OCI-LY1 (cell line): Measurements from ENCODE around the gene RNF187.
"Not testable (repeated sequence)": the region's sequence is repeated elsewhere in the genome, so short reads cannot be mapped to it uniquely, and the experiment has no call there.

Experiments used
- H2AFZ ChIP-seq: fragments of 200-600 bp; sonication (generic), shearing (Covaris generic); 2 replicates; pipeline ENCODE4 v1.6.0; 2014; ENCODE audit warnings: antibody characterized with exemption, mild to moderate bottlenecking, low read length
- H3F3A ChIP-seq: fragments of 200-600 bp; sonication (generic), shearing (Covaris generic); 2 replicates; pipeline ENCODE4 v1.6.0; 2014; ENCODE audit warnings: mild to moderate bottlenecking, antibody characterized with exemption, low read length, moderate library complexity; ENCODE audit not compliant: insufficient read depth
- H3K27ac ChIP-seq: fragments of 200-600 bp; sonication (generic); 2 replicates; pipeline ENCODE4 v1.5.1; 2014; ENCODE audit warnings: low read length, mixed run types, mild to moderate bottlenecking, low read depth; ENCODE audit not compliant: poor library complexity, severe bottlenecking
- H3K27me3 ChIP-seq: fragments of 200-600 bp; sonication (generic); 2 replicates; pipeline ENCODE4 v1.6.0; 2014; ENCODE audit warnings: antibody characterized with exemption, mild to moderate bottlenecking, low read length, moderate library complexity; ENCODE audit not compliant: insufficient read depth
- H3K36me3 ChIP-seq: fragments of 200-600 bp; sonication (generic); 2 replicates; pipeline ENCODE4 v1.6.1; 2014; ENCODE audit warnings: mild to moderate bottlenecking, antibody characterized with exemption, low read length, moderate library complexity, mixed read lengths; ENCODE audit not compliant: insufficient read depth
- H3K4me1 ChIP-seq: fragments of 200-600 bp; sonication (generic); 2 replicates; pipeline ENCODE4 v1.5.1; 2014; ENCODE audit warnings: mild to moderate bottlenecking, low read length, moderate library complexity; ENCODE audit not compliant: insufficient read depth, severe bottlenecking
- H3K4me2 ChIP-seq: fragments of 200-600 bp; sonication (generic), shearing (Covaris generic); 2 replicates; pipeline ENCODE4 v1.6.1; 2014; ENCODE audit warnings: low read length
- H3K4me3 ChIP-seq: fragments of 200-600 bp; sonication (generic); 2 replicates; pipeline ENCODE4 v1.5.1; 2014; ENCODE audit warnings: low read length, low read depth, mild to moderate bottlenecking, mixed read lengths; ENCODE audit not compliant: poor library complexity, severe bottlenecking
- H3K79me2 ChIP-seq: fragments of 200-600 bp; shearing (Covaris generic); 2 replicates; pipeline ENCODE4 v1.6.1; 2016; ENCODE audit warnings: mixed run types, low read length, mixed read lengths; ENCODE audit not compliant: insufficient read depth
- H3K9ac ChIP-seq: fragments of 200-600 bp; sonication (generic), shearing (Covaris generic); 2 replicates; pipeline ENCODE4 v1.6.1; 2014; ENCODE audit warnings: mild to moderate bottlenecking, low read length, mixed read lengths
- H3K9me2 ChIP-seq: fragments of 200-600 bp; sonication (generic), shearing (Covaris generic); 2 replicates; pipeline ENCODE4 v1.6.1; 2014; ENCODE audit warnings: low read depth, mild to moderate bottlenecking, low read length, mixed read lengths
- H3K9me3 ChIP-seq: fragments of 200-600 bp; shearing (Covaris generic); 2 replicates; pipeline ENCODE4 v1.6.1; 2014; ENCODE audit warnings: low read length, mixed read lengths
- H4K20me1 ChIP-seq: fragments of 200-600 bp; sonication (generic), shearing (Covaris generic); 2 replicates; pipeline ENCODE4 v1.6.0; 2016; ENCODE audit warnings: mild to moderate bottlenecking, low read length; ENCODE audit not compliant: insufficient read depth
- EZH2 ChIP-seq: fragments of 200-600 bp; sonication (generic), shearing (Covaris generic); IDR thresholded peaks from 2 replicates; pipeline ENCODE4 v1.8.0; 2017; ENCODE audit warnings: borderline replicate concordance, mixed run types, mild to moderate bottlenecking, antibody characterized with exemption, low read length, moderate library complexity, mixed read lengths
- TF ChIP-seq, protein P1 (sequence below): fragments of 200-600 bp; sonication (generic), shearing (Covaris generic); IDR thresholded peaks from 2 replicates; pipeline ENCODE4 v1.5.1; 2017; ENCODE audit warnings: mild to moderate bottlenecking, antibody characterized with exemption, low read length, moderate library complexity, mixed read lengths

RNF187 gene

DNA sequence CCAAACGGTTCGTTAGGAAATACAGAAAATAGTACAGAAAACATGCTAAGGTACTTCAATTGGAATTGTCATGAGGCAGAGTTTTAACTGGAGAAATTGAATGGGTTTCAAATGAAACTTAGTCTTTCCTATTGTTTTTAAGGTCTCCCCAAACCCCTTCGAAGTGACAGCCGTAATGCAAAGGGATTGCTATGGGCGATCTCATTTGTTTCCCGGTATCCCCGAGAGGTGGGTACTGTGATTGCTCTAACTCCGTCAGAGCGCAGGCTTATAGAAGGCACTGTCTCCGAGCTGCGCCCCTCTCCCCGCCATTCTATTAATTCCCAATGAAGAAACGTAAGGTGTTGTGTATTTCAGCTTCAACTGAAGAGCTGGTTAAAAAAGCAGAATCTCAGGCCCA lies 22.0 kb upstream of the RNF187 start:
- no peak overlapping the region for H3K9ac ChIP-seq
- no peak overlapping the region for H3K4me3 ChIP-seq
- H3K79me2 ChIP-seq: no peaks in the 10 kb centered on the region
- H3K36me3 ChIP-seq: no peaks in the 10 kb centered on the region
- H3K27me3 ChIP-seq: no peaks in the 10 kb centered on the region
- H3K27ac ChIP-seq: no peak overlapping the region
- no peaks in the 10 kb centered on the region for H4K20me1 ChIP-seq
- H3K4me1 ChIP-seq: no peaks in the 10 kb centered on the region
- no peak overlapping the region for H2AFZ ChIP-seq
- no peaks in the 10 kb centered on the region for H3K9me2 ChIP-seq
- TF ChIP-seq EZH2: no peak
- TF ChIP-seq, protein P1, sequence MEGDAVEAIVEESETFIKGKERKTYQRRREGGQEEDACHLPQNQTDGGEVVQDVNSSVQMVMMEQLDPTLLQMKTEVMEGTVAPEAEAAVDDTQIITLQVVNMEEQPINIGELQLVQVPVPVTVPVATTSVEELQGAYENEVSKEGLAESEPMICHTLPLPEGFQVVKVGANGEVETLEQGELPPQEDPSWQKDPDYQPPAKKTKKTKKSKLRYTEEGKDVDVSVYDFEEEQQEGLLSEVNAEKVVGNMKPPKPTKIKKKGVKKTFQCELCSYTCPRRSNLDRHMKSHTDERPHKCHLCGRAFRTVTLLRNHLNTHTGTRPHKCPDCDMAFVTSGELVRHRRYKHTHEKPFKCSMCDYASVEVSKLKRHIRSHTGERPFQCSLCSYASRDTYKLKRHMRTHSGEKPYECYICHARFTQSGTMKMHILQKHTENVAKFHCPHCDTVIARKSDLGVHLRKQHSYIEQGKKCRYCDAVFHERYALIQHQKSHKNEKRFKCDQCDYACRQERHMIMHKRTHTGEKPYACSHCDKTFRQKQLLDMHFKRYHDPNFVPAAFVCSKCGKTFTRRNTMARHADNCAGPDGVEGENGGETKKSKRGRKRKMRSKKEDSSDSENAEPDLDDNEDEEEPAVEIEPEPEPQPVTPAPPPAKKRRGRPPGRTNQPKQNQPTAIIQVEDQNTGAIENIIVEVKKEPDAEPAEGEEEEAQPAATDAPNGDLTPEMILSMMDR: no peak
- H3F3A ChIP-seq: no peaks in the 10 kb centered on the region
- H3K9me3 ChIP-seq: no peaks in the 10 kb centered on the region
- H3K4me2 ChIP-seq: no peak overlapping the region

DNA sequence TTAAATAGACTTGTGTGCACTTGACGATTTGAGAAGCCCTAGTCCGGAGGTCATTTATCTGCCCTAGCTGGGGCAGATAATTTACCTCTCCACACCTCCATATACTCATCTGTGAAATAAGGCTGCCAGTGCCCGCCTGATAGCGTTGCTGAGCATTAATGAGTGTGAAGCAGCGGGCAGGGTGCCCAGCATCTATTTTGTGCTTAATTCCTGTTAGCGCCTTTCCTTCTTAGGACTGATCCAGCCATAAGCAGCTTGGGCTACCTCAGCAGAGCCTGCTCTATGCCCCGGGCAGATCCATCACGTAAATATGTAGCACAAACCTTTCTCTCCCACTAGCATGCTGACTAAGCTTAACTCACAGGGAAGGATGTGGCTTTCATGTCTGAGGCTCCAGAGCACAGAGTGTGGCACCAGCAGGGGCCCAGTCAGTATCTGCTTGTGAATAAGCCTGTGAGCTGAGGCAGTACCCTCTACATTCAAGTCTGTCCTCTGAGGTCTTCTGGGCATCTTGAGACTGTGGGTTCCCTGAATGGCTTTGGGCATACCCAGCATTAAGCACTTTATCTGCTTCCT lies 21.5 kb upstream of the RNF187 start:
- H3K27ac ChIP-seq: no peak overlapping the region
- H3K4me3 ChIP-seq: no peak overlapping the region

DNA sequence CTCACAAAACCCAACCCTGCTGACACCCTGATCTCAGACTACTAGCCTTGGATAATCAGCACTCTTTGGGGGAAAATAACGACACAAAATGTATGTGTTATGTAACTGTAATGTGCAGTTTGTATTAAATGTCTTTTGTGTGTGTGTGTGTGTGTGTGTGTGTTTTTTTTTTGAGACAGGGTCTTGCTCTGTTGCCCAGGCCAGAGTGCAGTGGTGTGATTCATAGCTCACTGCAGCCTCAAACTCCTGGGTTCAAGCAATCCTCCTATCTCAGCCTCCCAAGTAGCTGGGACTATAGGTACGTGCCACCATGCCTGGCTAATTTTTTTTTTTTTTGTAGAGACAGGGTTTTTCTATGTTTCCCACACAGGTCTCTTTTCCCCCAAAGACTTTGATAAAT lies 19.0 kb upstream of the RNF187 start:
- not testable (repeated sequence) for H3K4me1 ChIP-seq, H3F3A ChIP-seq, H3K4me2 ChIP-seq, H3K36me3 ChIP-seq, H3K9me3 ChIP-seq, H4K20me1 ChIP-seq, H2AFZ ChIP-seq, H3K4me3 ChIP-seq, H3K27me3 ChIP-seq, H3K27ac ChIP-seq, H3K9me2 ChIP-seq, H3K79me2 ChIP-seq, H3K9ac ChIP-seq

More for the DNA sequence above, 21.5 kb upstream of the RNF187 start:
- Histone ChIP-seq H4K20me1 (no peaks in the 10 kb centered on the region), H2AFZ (no peak overlapping the region), H3K9ac (no peak overlapping the region), H3K4me1 (no peaks in the 10 kb centered on the region), H3K9me2 (no peaks in the 10 kb centered on the region), H3K9me3 (no peaks in the 10 kb centered on the region), H3F3A (no peaks in the 10 kb centered on the region), H3K4me2 (no peak overlapping the region), H3K79me2 (no peaks in the 10 kb centered on the region), H3K36me3 (no peaks in the 10 kb centered on the region), H3K27me3 (no peaks in the 10 kb centered on the region)
- TF ChIP-seq, protein P1: no peak
- no peak for TF ChIP-seq EZH2

DNA sequence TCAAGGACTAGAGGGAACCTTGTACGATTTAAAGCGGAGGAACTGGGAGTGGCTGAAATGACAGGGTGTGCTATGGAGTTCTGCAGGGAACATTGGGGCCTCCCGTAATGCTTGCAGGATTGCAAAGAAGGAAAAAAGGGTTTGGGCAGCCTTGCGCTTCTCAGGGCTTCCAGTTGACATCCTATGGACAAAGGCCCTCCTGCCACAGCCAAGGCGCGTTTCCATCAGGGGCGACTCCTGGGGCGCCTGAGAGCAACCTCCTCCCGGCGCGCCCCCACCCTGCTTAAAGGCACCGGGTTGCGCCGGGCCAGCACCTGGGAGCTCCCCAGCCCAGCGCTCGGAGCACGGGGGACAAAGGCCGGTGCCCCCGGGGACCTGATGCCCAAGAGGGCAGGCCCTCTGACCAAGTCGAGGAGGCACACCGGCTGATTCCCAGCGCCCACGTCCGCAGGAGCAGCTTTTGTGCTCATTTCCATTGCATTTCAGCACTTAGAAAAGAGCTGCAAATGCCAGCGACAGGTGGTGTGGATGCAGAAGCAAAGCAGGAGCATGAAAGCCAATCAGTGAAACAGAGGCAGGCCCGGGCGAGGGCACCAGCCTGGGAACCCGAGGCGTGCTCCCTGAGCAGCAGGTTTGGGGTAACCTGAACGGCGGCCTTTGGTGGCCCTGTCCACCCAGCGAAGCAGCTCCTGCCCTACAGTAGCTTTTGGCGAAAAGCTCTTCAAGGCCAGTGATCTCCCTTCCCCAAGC lies 17.6 kb upstream of the RNF187 start:
- Histone ChIP-seq H3K9me3 (no peaks in the 10 kb centered on the region), H3K4me3 (no peak overlapping the region), H3K4me1 (no peaks in the 10 kb centered on the region), H3K4me2 (no peak overlapping the region), H3K27me3 (no peaks in the 10 kb centered on the region), H3K36me3 (no peaks in the 10 kb centered on the region), H3K9me2 (no peaks in the 10 kb centered on the region), H3K79me2 (no peaks in the 10 kb centered on the region), H3K9ac (no peak overlapping the region), H3K27ac (no peak overlapping the region), H4K20me1 (no peaks in the 10 kb centered on the region), H3F3A (no peaks in the 10 kb centered on the region), H2AFZ (no peak overlapping the region)
- no peak for TF ChIP-seq EZH2
- TF ChIP-seq, protein P1: no peak
